Measurements from ENCODE around the gene ADAMTSL2.

DNA sequence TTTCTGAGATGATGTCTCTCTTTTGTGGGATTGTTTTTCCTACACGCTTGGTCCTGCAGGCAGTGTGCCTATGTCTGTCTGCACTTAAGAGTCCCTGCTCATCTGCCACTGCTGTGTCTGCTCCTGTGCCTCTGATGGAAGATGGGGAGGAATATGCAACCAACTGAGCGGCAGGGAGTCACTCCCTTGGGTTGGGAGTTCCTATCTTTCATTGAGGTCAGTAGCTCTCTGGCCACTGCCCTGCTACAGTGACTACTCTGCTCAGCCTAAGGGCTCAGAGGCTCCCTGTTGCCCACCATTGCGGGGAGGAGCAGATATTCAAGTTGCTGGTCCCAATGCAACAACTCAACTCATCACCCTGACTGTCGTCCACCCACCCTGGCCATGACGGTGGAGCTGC lies 88.1 kb downstream of the ADAMTSL2 start:
- TF ChIP-seq, protein P1, sequence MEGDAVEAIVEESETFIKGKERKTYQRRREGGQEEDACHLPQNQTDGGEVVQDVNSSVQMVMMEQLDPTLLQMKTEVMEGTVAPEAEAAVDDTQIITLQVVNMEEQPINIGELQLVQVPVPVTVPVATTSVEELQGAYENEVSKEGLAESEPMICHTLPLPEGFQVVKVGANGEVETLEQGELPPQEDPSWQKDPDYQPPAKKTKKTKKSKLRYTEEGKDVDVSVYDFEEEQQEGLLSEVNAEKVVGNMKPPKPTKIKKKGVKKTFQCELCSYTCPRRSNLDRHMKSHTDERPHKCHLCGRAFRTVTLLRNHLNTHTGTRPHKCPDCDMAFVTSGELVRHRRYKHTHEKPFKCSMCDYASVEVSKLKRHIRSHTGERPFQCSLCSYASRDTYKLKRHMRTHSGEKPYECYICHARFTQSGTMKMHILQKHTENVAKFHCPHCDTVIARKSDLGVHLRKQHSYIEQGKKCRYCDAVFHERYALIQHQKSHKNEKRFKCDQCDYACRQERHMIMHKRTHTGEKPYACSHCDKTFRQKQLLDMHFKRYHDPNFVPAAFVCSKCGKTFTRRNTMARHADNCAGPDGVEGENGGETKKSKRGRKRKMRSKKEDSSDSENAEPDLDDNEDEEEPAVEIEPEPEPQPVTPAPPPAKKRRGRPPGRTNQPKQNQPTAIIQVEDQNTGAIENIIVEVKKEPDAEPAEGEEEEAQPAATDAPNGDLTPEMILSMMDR (conservative IDR thresholded peaks at IDR 0.05 in 1 of 2, IDR thresholded peaks at IDR 0.05 in 1 of 2; ENCODE audit: low read depth in 1 of 2, low read length in 2 of 2): no peak
- TF ChIP-seq EZH2 (IDR thresholded peaks at IDR 0.05; ENCODE audit: low read length, missing control alignments): no peak
